GDM1 (cell line): ENCODE results near the gene GFAP.

Experiments used
- DNase-seq: peaks from one replicate; lab custom pipeline; 2025; lab: John Stamatoyannopoulos, UW

GFAP gene

GRCh38 chr17:44899074-44899782 is 16.1 kb downstream of the GFAP start, which contains the start of gene EFTUD2:
EFTUD2 (minus strand) TSS chr17:44899445; CDS start chr17:44894521, 4,924 bp downstream.
- peak; percentile 90 for DNase-seq

DNA sequence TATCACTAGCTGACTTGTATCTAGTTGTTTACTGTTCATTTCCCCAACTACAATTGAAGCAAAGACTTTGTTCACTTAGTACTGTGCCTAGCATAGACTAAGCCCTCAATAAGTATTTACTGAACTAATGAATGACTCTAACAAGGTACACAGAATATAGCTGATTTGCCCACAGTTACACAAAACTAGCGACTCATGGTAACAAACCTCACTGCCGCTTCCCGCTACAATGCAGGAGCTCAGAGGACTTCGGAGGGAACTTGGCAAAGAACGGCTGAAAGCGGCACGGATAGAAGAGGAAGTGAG is 16.6 kb downstream of the GFAP start:
- no peak for DNase-seq

DNA sequence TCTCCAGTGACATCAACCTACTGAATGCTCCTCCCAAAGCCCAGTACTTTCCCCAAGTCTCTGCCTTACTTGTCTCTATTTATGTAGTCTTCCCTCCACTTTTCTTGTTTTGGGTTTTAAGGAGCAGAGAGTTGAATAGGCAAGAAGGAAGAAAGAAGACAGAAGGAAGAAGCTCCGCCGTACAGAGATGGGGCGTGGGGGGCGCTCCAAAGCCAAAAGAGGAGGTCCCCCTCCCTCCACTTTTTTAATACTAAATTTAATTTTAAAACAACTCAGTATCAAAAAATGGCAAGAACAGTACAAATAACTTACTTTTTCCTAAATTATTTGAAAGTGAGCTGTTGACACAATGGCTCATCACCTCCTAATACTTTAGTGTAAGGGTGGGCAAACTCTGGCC is 20.7 kb downstream of the GFAP start:
- no peak for DNase-seq

DNA sequence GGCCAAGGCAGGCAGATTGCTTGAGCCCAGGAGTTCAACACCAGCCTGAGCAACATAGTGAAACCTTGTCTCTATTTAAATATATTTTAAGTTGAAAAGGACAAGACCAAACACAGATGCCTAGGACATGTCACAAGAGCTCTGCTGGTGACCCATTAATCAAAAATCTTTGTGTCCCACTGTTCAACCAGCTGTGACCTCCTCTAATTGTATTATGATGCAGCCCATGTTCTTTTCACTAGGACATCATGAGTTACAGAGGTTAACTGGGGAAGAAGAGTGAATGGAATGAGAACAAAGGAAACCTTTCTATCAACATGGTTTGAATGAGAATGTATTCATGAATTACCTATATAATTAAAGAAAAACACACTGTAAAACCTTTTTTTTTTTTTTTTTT is 23.1 kb downstream of the GFAP start:
- no peak for DNase-seq

DNA sequence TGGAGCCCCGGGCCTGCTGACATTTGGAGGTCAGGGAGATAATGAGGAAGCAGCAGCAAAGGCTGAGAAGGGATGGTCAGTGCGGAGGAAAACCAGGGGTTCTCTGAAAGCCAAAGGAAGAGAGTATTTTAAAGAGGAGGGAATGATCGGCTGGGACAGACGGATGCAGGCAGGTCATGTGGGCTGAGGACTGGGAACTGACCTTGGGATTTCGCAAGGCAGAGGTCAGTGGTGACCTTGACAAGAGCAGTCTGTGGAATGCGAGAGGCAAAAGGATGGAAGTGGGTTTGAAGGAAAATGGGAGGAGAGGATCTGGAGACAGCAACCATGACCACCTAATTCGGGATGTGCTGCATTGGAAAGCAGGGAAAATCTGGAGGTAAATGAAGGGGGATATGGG is 26.3 kb downstream of the GFAP start:
- DNase-seq = no peak

GRCh38 chr17:44887971-44888954 is 27.0 kb downstream of the GFAP start:
- peak; percentile 25 for DNase-seq

DNA sequence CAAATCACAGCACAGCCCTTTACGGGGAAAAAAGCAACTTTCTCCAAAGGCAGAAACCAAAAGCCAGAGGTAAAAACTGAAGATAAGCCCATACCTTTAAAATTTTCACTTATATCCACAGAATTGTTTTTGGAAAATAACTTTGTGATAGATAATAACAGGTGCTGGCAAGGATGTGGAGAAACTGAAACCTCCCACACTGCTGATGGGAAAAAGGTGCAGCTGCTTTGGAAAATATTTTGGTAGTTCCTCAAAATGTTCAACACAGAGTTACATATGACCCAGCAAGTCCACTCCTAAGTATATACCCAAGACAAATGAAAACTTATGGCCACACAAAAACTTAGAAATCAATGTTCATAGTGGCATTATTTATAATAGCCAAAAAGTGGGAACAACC is 28.3 kb downstream of the GFAP start:
- no peak for DNase-seq

- no peak for DNase-seq
Measured at GRCh38 chr17:44884941-44885340, 30.4 kb downstream of the GFAP start.

- DNase-seq = no peak
Measured at GRCh38 chr17:44881145-44881544, 34.2 kb downstream of the GFAP start.

DNA sequence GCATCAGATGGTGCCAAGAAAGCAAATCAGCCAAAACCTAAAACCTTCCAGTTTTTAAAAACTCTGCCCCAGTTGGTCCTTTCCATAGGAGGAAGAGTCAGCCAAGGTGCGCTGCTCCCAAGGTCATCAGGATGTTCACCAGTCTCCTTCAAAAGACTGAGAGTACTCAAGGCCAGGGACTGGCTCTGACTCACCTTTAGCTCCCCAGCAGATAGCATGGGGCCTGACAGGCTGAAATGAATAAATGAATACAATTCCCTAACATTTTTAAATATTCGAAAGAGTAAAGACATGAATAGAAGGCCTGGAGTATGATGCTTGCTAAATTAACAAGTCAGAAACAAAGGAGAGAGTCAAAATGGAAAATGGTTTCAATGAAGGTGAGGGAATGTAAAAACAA is 35.2 kb downstream of the GFAP start:
- DNase-seq = no peak

DNA sequence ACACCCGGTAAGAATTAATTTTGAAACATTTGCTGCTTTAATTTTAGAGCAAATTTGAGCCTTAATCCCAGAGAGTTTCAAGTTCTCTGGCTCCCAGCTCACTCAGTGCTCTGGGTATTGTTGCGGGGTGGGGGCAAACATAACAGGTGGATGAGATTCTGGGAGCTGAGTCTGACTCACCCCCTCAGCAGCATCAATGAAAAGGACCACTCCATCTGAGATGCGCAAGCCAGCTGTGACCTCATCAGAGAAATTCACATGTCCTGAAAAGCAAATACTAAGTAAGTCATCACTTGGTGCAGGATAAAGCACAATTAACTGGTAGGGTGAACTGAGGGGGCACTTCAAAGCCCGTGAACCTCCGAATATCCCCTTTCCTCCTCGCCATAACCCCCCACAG is 35.9 kb downstream of the GFAP start:
- DNase-seq = no peak

DNA sequence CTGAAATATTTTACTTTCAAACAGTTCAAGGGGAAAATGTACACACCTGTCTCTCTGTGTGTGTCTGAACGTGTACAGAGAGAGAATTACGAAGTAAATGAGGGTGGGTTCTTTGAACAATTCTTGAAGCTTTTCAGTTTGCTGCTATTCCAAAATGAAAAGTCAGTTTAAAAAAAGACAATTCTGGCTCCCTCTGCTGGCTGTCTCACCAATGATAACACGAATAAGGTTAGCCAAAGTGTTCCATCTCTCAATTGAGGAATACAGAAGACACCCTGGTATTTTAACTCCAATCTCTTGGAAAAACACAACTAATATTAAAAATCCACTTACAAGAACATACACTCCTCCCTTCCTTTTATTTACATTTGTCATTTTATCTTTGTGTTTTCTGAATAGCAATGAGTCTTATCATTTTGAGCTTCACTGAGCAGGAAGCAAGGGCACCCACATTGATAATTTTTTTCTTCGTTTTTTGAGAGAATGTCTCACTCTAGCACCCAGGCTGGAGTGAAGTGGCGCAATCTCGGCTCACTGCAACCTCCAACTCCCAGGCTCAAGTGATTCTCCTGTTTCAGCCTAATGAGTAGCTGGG is 36.6 kb downstream of the GFAP start:
- DNase-seq = no peak

GRCh38 chr17:44877121-44877520 is 38.2 kb downstream of the GFAP start:
- no peak for DNase-seq

GRCh38 chr17:44875761-44876160 is 39.5 kb downstream of the GFAP start:
- no peak for DNase-seq

- no peak for DNase-seq
Measured at GRCh38 chr17:44872131-44872768, 43.0 kb downstream of the GFAP start.

DNA sequence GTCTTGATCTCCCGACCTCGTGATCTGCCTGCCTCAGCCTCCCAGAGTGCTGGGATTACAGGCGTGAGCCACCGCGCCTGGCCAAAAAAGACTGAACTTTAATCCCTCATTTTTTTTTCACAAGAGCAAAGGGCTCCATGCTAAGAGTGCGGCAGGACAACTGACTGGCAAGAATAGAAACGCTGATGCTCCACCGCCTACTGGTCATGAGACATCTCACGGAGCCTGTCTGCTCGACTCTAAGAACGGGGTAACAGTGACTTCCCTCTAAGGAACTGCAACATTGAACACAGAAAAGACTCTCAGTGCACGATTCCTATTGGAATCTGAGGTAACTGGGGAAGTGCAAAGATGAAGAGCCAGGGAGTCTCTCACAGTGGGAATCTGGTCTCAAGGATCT is 43.7 kb downstream of the GFAP start:
- DNase-seq = no peak

DNA sequence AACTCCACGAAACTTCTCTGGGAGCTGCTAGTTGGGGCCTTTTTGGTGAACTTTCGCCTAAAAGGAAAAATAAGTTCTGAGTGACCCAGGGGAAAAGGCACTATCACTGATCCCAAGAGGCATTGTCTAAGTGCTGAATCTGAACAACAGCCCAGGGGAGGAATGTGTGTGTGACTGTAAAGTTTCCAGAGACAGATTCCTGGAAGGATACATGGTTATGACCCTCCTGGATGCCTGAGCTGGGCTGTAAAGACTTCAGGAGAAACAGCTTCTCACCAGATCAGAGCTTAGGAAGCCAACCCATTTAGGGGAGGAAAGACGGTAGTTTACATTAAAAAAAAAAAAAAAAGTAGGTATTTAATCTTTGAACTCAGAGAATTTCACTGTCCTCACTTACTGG is 47.5 kb downstream of the GFAP start:
- DNase-seq = no peak

DNA sequence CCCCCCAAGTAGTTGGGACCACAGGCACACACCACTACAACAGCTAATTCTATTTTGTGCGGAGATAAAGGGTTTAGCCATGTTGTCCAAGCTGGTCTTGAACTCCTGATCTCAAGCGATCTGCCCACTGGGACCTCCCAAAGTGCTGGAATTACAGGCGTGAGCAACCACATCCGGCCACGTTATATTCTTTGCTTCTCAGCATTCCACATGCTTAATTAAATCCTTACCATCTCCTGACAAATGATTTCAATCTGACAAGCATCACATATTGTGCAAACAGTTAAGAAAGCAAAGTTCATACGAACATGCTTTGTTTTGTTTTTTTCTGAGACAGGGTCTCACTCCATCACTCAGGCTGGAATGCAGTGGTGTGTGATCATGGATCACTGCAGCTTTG is 49.4 kb downstream of the GFAP start:
- no peak for DNase-seq

DNA sequence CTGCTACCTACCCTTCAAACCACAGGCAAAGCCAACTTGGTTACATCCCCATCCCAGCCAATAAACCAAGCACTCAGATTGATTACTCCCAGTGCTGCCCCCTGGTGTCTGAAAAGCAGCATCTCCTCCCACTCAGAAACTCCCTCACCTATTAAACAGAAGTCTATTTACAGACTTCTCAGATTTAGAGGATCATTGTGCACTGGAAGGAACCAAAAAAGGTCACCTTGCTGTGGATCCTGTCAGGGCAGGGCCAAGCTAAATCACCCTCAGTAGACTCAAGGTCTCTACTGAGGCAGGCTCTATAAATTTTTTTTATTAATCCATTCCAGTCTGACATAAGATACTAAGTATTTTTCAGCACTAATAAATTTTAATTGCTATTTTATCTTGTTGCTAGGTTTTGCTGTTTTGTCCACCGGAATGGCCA is 50.1 kb downstream of the GFAP start:
- peak; percentile 17 for DNase-seq

- DNase-seq = no peak
Measured at GRCh38 chr17:44864831-44865230, 50.5 kb downstream of the GFAP start.

DNA sequence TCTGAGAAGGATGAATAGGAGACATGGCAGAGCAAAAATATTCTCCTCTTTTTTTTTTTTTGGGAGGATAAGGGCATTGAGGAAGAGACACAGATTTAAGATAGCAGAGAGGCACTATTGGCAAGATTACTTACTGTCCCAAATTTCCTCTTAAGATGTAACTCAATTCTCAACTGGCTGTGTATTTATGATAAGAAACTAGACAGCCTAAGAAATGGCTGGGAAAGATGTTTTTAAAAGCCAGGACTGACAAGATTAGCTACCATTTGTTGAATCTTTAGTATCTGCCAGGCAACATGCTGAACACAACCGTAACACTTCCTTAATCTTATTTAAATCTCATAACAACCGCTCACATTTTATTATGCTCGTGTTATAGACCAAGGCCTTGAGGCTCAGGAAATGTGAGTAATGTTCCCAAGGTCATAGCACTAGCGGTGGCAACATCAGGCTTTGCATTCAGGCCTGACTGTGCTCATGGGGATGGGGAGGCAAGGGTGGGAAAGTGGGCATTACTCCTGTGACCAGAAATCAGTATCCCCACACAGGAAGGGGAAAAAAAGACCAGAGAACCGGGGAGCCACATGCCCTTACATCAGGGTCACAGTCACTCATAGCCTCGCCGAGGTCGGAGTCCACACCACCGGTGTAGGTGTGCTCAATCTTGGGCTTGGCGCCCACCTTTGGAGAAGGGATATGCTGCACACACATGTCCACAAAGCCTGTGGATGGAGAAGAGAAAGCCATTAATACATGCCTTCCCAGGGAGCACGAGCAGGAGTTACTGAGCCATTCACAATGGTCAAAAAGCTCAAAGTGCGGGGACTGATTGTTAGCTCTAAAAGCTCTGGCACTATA is 52.0 kb downstream of the GFAP start:
- DNase-seq = no peak
